Measurements from ENCODE around the gene EXOSC5.

Gene EXOSC5

DNA sequence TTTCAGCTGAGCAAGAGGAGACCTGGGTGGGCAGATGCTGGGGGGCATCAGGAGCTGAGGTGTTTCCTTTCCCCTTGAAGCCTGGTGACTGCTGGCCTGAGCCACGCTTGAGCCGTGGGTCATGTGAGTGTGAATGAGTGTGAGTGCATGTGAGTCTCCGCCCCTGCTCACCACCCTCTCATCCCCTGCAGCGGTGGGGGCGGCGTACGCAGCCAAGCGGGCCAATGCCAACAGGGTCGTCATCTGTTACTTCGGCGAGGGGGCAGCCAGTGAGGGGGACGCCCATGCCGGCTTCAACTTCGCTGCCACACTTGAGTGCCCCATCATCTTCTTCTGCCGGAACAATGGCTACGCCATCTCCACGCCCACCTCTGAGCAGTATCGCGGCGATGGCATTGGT is 24.8 kb upstream of the EXOSC5 start:
- Histone ChIP-seq H4K20me1 (ENCODE audit: insufficient read depth, low read length) (peaks cover 4% of the 10 kb centered on the region; the same call in 1 of the 2 replicates), H2AFZ (ENCODE audit: low read depth, low read length) (no peak overlapping the region), H3K79me2 (ENCODE audit: insufficient read depth, low read length) (no peaks in the 10 kb centered on the region), H3K27me3 (ENCODE audit: insufficient read depth, low read length, poor library complexity) (no peaks in the 10 kb centered on the region), H3K4me1 (ENCODE audit: insufficient read depth, low read length) (no peaks in the 10 kb centered on the region), H3K4me2 (ENCODE audit: insufficient read depth, low read length) (no peak overlapping the region), H3K36me3 (ENCODE audit: insufficient read depth, low read length) (peaks cover 64% of the 10 kb centered on the region), H3K4me3 (ENCODE audit: low read depth in 1 of 2, low read length in 2 of 2) (no peak overlapping the region), H3K9ac (ENCODE audit: low read depth, low read length) (no peak overlapping the region), H3K9me3 (ENCODE audit: insufficient read depth, low read length, severe bottlenecking) (no peaks in the 10 kb centered on the region), H3K27ac (ENCODE audit: low read length) (no peak overlapping the region)
- no peak for ATAC-seq (ENCODE audit: insufficient read depth, low read depth)
- DNase-seq: no peak
- TF ChIP-seq EZH2 (IDR thresholded peaks at IDR 0.05; ENCODE audit: borderline replicate concordance, low read depth, low read length, severe bottlenecking): no peak
- TF ChIP-seq, protein P1, sequence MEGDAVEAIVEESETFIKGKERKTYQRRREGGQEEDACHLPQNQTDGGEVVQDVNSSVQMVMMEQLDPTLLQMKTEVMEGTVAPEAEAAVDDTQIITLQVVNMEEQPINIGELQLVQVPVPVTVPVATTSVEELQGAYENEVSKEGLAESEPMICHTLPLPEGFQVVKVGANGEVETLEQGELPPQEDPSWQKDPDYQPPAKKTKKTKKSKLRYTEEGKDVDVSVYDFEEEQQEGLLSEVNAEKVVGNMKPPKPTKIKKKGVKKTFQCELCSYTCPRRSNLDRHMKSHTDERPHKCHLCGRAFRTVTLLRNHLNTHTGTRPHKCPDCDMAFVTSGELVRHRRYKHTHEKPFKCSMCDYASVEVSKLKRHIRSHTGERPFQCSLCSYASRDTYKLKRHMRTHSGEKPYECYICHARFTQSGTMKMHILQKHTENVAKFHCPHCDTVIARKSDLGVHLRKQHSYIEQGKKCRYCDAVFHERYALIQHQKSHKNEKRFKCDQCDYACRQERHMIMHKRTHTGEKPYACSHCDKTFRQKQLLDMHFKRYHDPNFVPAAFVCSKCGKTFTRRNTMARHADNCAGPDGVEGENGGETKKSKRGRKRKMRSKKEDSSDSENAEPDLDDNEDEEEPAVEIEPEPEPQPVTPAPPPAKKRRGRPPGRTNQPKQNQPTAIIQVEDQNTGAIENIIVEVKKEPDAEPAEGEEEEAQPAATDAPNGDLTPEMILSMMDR (IDR thresholded peaks at IDR 0.05; ENCODE audit: borderline replicate concordance, extremely low read depth, low read length, poor library complexity, severe bottlenecking): no peak

DNA sequence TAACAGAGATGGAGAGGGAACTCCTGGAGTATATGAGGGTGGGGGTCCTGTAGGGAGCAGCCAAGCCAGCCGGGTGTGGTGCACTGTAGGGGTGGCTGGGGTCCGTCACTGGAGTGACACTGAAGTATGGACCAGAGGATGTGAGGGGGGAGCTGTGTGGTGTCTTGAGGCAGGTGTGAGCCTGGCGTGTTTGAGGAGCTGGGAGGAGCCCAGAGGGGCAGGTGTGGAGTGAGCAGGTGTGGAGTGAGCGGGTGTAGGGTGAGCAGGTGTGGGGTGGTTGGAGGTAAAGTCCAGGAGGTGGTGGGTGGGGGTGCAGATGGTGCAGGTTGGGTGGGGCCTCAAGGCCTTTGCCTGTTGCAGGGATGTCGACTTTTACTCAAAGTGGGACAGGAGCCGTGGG is 24.2 kb upstream of the EXOSC5 start:
- no peaks in the 10 kb centered on the region for H3K4me1 ChIP-seq (ENCODE audit: insufficient read depth, low read length)
- H4K20me1 ChIP-seq (ENCODE audit: insufficient read depth, low read length): peaks cover 4% of the 10 kb centered on the region; the same call in 1 of the 2 replicates
- no peak overlapping the region for H2AFZ ChIP-seq (ENCODE audit: low read depth, low read length)
- H3K9me3 ChIP-seq (ENCODE audit: insufficient read depth, low read length, severe bottlenecking): no peaks in the 10 kb centered on the region
- H3K4me3 ChIP-seq (ENCODE audit: low read depth in 1 of 2, low read length in 2 of 2): no peak overlapping the region
- H3K36me3 ChIP-seq (ENCODE audit: insufficient read depth, low read length): peaks cover 65% of the 10 kb centered on the region
- ATAC-seq (ENCODE audit: insufficient read depth, low read depth) (no peak), DNase-seq (no peak)
- H3K4me2 ChIP-seq (ENCODE audit: insufficient read depth, low read length): no peak overlapping the region
- no peaks in the 10 kb centered on the region for H3K27me3 ChIP-seq (ENCODE audit: insufficient read depth, low read length, poor library complexity)
- H3K79me2 ChIP-seq (ENCODE audit: insufficient read depth, low read length): no peaks in the 10 kb centered on the region
- no peak overlapping the region for H3K27ac ChIP-seq (ENCODE audit: low read length)
- TF ChIP-seq, protein P1 (IDR thresholded peaks at IDR 0.05; ENCODE audit: borderline replicate concordance, extremely low read depth, low read length, poor library complexity, severe bottlenecking): no peak
- TF ChIP-seq EZH2 (IDR thresholded peaks at IDR 0.05; ENCODE audit: borderline replicate concordance, low read depth, low read length, severe bottlenecking): no peak
- no peak overlapping the region for H3K9ac ChIP-seq (ENCODE audit: low read depth, low read length)

DNA sequence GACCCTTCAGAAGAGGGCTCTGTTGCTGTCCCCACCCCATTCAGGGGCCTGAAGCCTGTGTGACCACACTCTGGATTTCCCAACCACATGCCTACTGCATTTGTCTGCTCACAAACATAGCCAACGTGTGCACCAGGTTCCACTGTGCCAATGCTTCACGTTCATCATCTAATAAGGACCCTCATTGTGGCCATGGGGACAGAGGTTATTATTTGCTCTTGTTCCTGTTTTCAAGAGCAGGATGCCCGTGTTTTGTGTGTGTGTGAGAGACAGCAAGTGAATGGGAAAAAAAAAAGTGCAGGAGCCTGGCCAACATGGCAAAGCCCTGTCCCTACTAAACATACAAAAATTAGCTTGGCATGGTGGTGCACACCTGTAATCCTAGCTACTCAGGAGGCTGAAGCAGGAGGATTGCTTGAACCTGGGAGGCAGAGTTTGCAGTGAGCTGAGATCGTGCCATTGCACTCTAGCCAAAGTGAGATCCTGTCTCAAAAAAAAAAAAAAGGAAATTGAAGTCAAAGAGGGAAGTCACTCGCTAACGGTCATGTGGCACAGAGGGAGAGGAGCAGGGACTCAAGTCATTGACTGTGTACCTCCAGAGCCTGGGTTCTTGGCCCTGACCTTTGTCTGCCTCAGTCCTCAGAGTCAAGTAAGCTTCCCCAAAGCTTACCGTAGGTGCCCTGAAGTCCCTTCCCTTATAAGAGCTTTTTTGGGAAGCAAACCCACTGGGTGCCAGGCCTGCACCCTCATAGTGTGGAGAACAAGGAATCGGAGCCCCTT is 23.1 kb upstream of the EXOSC5 start:
- no peak for ATAC-seq (ENCODE audit: insufficient read depth, low read depth)
- Histone ChIP-seq H3K4me3 (ENCODE audit: low read depth in 1 of 2, low read length in 2 of 2) (no peak overlapping the region), H3K36me3 (ENCODE audit: insufficient read depth, low read length) (peaks cover 60% of the 10 kb centered on the region), H2AFZ (ENCODE audit: low read depth, low read length) (no peak overlapping the region), H3K27me3 (ENCODE audit: insufficient read depth, low read length, poor library complexity) (no peaks in the 10 kb centered on the region), H3K9me3 (ENCODE audit: insufficient read depth, low read length, severe bottlenecking) (no peaks in the 10 kb centered on the region), H3K27ac (ENCODE audit: low read length) (no peak overlapping the region), H3K4me2 (ENCODE audit: insufficient read depth, low read length) (no peak overlapping the region), H3K4me1 (ENCODE audit: insufficient read depth, low read length) (no peaks in the 10 kb centered on the region), H3K9ac (ENCODE audit: low read depth, low read length) (no peak overlapping the region), H3K79me2 (ENCODE audit: insufficient read depth, low read length) (no peaks in the 10 kb centered on the region), H4K20me1 (ENCODE audit: insufficient read depth, low read length) (no peaks in the 10 kb centered on the region; the same call in 1 of the 2 replicates)
- no peak for DNase-seq
- TF ChIP-seq EZH2 (IDR thresholded peaks at IDR 0.05; ENCODE audit: borderline replicate concordance, low read depth, low read length, severe bottlenecking): no peak
- TF ChIP-seq, protein P1 (IDR thresholded peaks at IDR 0.05; ENCODE audit: borderline replicate concordance, extremely low read depth, low read length, poor library complexity, severe bottlenecking): no peak
